ENCODE results near the gene RPS6KB1. TPM values are rescaled to one million over a fixed set of nuclear protein-coding genes. Genes with fewer than 3 reads are reported as not detected.
A peak's percentile ranks its signal among the peaks of the same experiment; 100 is the strongest.
"Not testable (repeated sequence)": the region's sequence is repeated elsewhere in the genome, so short reads cannot be mapped to it uniquely, and the experiment has no call there.

The RPS6KB1 gene
- total and polyA plus RNA-seq, 10 of the 15 experiments (the other 5 are each of a cell fraction or from before 2014, with no cell fraction given): 6.6 to 33.2 (median 26.0) TPM

- in situ Hi-C loops (cut with MboI); DNase-seq (ENCODE audit: low read depth, low spot score); H3K27ac ChIP-seq (ENCODE audit: control insufficient read depth, insufficient read depth); H3K4me3 ChIP-seq; H3K79me2 ChIP-seq (ENCODE audit: control insufficient read depth, insufficient read depth, low read length); H2AFZ ChIP-seq (ENCODE audit: control insufficient read depth, low read depth, low read length); H3K9me3 ChIP-seq (replicated peaks; ENCODE audit: control insufficient read depth, insufficient read depth, low read length); SMC1A ChIA-PET (ENCODE audit: uncharacterized antibody, unreplicated experiment); FAIRE-seq; H4K20me1 ChIP-seq (ENCODE audit: control insufficient read depth, insufficient read depth); RAD21 ChIA-PET (ENCODE audit: unreplicated experiment); H3K36me3 ChIP-seq (ENCODE audit: control insufficient read depth in 2 of 2, insufficient read depth in 2 of 2, low read length in 1 of 2); BruUV-seq (replicated peaks); H3K9ac ChIP-seq (ENCODE audit: control insufficient read depth, insufficient read depth, low read length); H3K4me1 ChIP-seq (ENCODE audit: control insufficient read depth, insufficient read depth, low read length); H3K27me3 ChIP-seq (replicated peaks in 1 of 2; ENCODE audit: control insufficient read depth in 2 of 2, insufficient read depth in 2 of 2, low read length in 1 of 2); POLR2A ChIA-PET; ATAC-seq; H3K4me2 ChIP-seq (ENCODE audit: control insufficient read depth, insufficient read depth); intact Hi-C loops (cut with micrococcal nuclease; ENCODE audit: unreplicated experiment): not testable (repeated sequence)
- TF ChIP-seq ETV6 (conservative IDR thresholded peaks at IDR 0.05 in 1 of 2, IDR thresholded peaks at IDR 0.05 in 1 of 2; ENCODE audit: borderline replicate concordance in 1 of 2, low read depth in 1 of 2): peak in 1 of 2 experiments; percentile 95; a peak in 2 of 4 replicates
- WGBS (ENCODE audit: insufficient coverage, insufficient replicate concordance, low lambda C conversion rate, missing lambda C conversion rate): 56% methylated on average over 3 of the region's 3 CpGs
- CTCF ChIA-PET: interaction anchor here (1.7 kb wide), 1 partner anchor 26 kb away, joined by 4 read pairs; no protein-coding TSS in a partner anchor
Measured at GRCh38 chr17:59940697-59941096, 47.8 kb downstream of the RPS6KB1 start.

GRCh38 chr17:59941131-59941530 lies 48.2 kb downstream of the RPS6KB1 start:
- Histone ChIP-seq H4K20me1 (ENCODE audit: control insufficient read depth, insufficient read depth) (no peaks in the 10 kb centered on the region), H3K79me2 (ENCODE audit: control insufficient read depth, insufficient read depth, low read length) (no peaks in the 10 kb centered on the region), H3K4me1 (ENCODE audit: control insufficient read depth, insufficient read depth, low read length) (no peaks in the 10 kb centered on the region), H3K9me3 (replicated peaks; ENCODE audit: control insufficient read depth, insufficient read depth, low read length) (no peaks in the 10 kb centered on the region), H3K9ac (ENCODE audit: control insufficient read depth, insufficient read depth, low read length) (no peak overlapping the region), H2AFZ (ENCODE audit: control insufficient read depth, low read depth, low read length) (no peak overlapping the region), H3K27ac (ENCODE audit: control insufficient read depth, insufficient read depth) (no peak overlapping the region), H3K27me3 (replicated peaks in 1 of 2; ENCODE audit: control insufficient read depth in 2 of 2, insufficient read depth in 2 of 2, low read length in 1 of 2) (no peaks in the 10 kb centered on the region), H3K36me3 (ENCODE audit: control insufficient read depth in 2 of 2, insufficient read depth in 2 of 2, low read length in 1 of 2) (peaks cover 1 to 12% of the 10 kb centered on the region in 2 experiments; a peak in 3 of 4 replicates), H3K4me2 (ENCODE audit: control insufficient read depth, insufficient read depth) (no peak overlapping the region), H3K4me3 (no peak overlapping the region)
- ChIA-PET SMC1A (ENCODE audit: uncharacterized antibody, unreplicated experiment) (no interaction called here), POLR2A (interaction anchor here (0.7 kb wide), 1 partner anchor 1932 kb away, joined by 3 read pairs; no protein-coding TSS in a partner anchor), CTCF (interaction anchor here (0.6 to 1.7 kb wide), 2 partner anchors 27 to 1411 kb away, joined by 3 to 4 read pairs; no protein-coding TSS in a partner anchor), RAD21 (ENCODE audit: unreplicated experiment) (no interaction called here)
- FAIRE-seq (no peak), DNase-seq (ENCODE audit: low read depth, low spot score) (no peak), ATAC-seq (no peak)
- intact Hi-C loops (cut with micrococcal nuclease; ENCODE audit: unreplicated experiment): no loop called here
- in situ Hi-C loops (cut with MboI): no loop called here
- WGBS (ENCODE audit: insufficient coverage, insufficient replicate concordance, low lambda C conversion rate, missing lambda C conversion rate): 100% methylated on average over 1 of the region's 1 CpG
- TF ChIP-seq LARP7 (IDR thresholded peaks at IDR 0.05): no peak
- no peak for TF ChIP-seq SIX5 (IDR thresholded peaks at IDR 0.05; ENCODE audit: low read depth, low read length, severe bottlenecking)
- no peak for TF ChIP-seq ZNF622 (IDR thresholded peaks at IDR 0.05)
- no peak for TF ChIP-seq TAF1 (IDR thresholded peaks at IDR 0.05; ENCODE audit: borderline replicate concordance, low read depth, low read length)
- TF ChIP-seq, protein P1, sequence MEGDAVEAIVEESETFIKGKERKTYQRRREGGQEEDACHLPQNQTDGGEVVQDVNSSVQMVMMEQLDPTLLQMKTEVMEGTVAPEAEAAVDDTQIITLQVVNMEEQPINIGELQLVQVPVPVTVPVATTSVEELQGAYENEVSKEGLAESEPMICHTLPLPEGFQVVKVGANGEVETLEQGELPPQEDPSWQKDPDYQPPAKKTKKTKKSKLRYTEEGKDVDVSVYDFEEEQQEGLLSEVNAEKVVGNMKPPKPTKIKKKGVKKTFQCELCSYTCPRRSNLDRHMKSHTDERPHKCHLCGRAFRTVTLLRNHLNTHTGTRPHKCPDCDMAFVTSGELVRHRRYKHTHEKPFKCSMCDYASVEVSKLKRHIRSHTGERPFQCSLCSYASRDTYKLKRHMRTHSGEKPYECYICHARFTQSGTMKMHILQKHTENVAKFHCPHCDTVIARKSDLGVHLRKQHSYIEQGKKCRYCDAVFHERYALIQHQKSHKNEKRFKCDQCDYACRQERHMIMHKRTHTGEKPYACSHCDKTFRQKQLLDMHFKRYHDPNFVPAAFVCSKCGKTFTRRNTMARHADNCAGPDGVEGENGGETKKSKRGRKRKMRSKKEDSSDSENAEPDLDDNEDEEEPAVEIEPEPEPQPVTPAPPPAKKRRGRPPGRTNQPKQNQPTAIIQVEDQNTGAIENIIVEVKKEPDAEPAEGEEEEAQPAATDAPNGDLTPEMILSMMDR (IDR thresholded peaks at IDR 0.05 in 2 of 3, conservative IDR thresholded peaks at IDR 0.05 in 1 of 3; ENCODE audit: control insufficient read depth in 2 of 3, extremely low read depth in 1 of 3, insufficient read depth in 1 of 3, low read depth in 3 of 3, low read length in 3 of 3): no peak
- no peak for TF ChIP-seq ZZZ3 (IDR thresholded peaks at IDR 0.05; ENCODE audit: control insufficient read depth, insufficient read length, low read depth)
- BruUV-seq (replicated peaks): no TSS peak

- H3K79me2 ChIP-seq (ENCODE audit: control insufficient read depth, insufficient read depth, low read length); in situ Hi-C loops (cut with MboI); H3K4me3 ChIP-seq; ATAC-seq; H3K4me1 ChIP-seq (ENCODE audit: control insufficient read depth, insufficient read depth, low read length); BruUV-seq (replicated peaks); intact Hi-C loops (cut with micrococcal nuclease; ENCODE audit: unreplicated experiment); DNase-seq (ENCODE audit: low read depth, low spot score); H3K4me2 ChIP-seq (ENCODE audit: control insufficient read depth, insufficient read depth); FAIRE-seq; H2AFZ ChIP-seq (ENCODE audit: control insufficient read depth, low read depth, low read length); POLR2A ChIA-PET; H3K9me3 ChIP-seq (replicated peaks; ENCODE audit: control insufficient read depth, insufficient read depth, low read length); H3K36me3 ChIP-seq (ENCODE audit: control insufficient read depth in 2 of 2, insufficient read depth in 2 of 2, low read length in 1 of 2); H3K27ac ChIP-seq (ENCODE audit: control insufficient read depth, insufficient read depth); H3K27me3 ChIP-seq (replicated peaks in 1 of 2; ENCODE audit: control insufficient read depth in 2 of 2, insufficient read depth in 2 of 2, low read length in 1 of 2); H3K9ac ChIP-seq (ENCODE audit: control insufficient read depth, insufficient read depth, low read length); SMC1A ChIA-PET (ENCODE audit: uncharacterized antibody, unreplicated experiment); H4K20me1 ChIP-seq (ENCODE audit: control insufficient read depth, insufficient read depth); RAD21 ChIA-PET (ENCODE audit: unreplicated experiment): not testable (repeated sequence)
- CTCF ChIA-PET: interaction anchor here (1.8 kb wide), 1 partner anchor 11 kb away, joined by 5 read pairs; no protein-coding TSS in a partner anchor
- 93% methylated on average over 7 of the region's 7 CpGs for WGBS (ENCODE audit: insufficient coverage, insufficient replicate concordance, low lambda C conversion rate, missing lambda C conversion rate)
Measured at GRCh38 chr17:59946433-59946832, 53.5 kb downstream of the RPS6KB1 start.

Measured in GM12878 (cell line).